SH-SY5Y (cell line): ENCODE data around the gene DIRAS3.

Experiments
- GATA2 ChIP-seq: IDR thresholded peaks from 2 replicates; pipeline ENCODE4 v1.6.1; 2011; ENCODE audit warnings: mild to moderate bottlenecking, low read depth, low read length
- GATA3 ChIP-seq: IDR thresholded peaks from 2 replicates; pipeline ENCODE4 v1.6.1; 2011; ENCODE audit warnings: low read depth, mild to moderate bottlenecking, low read length, moderate library complexity

Gene DIRAS3

DNA sequence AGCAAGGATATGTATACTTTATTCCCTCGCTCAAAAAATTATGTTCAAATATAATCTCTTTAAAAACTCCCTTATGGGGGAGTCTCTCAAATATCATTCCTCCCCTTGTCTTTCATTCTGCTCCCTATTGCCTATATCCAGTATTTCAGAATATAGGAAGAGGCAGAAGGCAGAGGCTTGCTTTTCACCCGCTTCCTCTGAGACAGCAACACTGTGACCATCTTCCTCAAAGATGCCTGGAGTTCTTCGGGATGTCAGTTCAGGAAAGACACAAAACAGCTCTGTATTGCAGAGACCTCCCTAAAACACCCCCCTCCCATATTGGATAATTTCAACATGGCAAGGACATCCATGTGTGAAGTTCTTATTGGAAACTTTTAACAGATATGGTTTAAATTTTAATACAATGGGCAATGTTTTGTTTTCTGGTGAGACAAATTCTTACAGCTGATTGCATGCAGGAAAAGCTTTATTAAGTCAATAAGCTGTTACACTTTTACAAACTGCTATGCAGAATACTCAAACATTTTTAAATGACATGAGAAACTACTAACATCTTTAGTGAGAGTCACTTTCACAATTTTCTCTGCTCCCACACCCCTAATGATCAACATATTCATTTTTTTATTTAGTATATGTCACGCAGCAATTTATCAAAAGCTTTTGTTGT, 4.8 kb downstream of the DIRAS3 start:
- TF ChIP-seq GATA2, result no peak
- no peak for TF ChIP-seq GATA3

DNA sequence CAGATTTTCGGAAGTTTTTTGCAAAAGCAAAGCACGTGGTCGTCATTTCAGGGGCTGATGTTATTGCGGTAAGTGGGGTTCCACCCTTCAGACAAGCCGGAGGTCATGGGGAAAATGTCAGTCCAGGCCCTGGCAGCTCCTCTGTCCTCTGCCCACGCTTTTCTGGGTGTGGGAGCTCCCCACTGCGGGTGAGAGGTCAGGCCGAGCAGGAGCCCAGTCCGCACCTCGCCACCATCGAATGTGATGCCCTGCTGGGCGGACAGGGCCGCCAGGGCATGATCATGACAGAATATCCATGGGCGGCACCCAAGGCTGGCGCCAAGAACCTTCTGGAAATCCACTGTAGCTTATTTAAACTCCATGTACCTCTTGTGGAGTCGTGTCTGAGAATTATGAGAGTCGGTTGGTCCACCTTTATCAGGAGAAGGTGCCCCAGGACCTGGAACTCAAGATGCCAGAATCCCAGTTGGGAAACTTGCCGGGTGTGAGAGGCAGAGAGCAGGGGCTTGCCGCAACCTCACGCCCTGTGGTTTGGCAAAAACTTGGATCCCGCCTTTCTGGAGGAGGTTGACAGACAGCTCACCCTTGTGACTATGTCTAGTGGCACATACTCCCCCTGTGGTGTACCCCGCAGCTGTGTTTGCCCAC, 6.9 kb downstream of the DIRAS3 start:
- no peak for TF ChIP-seq GATA2
- TF ChIP-seq GATA3, result no peak

DNA sequence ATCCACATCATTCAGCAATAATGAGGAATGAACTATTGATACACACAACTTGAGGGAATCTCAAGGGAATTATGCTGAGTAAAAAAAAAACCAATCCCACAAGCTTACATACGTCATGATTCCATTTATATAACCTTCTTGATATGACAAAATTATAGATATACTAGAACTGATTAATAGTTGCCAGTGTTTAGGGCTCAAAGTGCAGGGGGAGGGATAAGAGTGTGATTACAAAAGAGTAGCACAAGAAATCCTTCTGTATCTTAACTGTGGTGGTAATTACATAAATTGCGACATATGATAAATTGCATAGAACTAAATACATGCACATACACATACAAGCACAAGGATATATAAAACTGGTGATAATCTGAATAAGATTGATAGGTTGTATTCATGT, 13.5 kb downstream of the DIRAS3 start:
- no peak for TF ChIP-seq GATA3
- TF ChIP-seq GATA2, result no peak

- no peak for TF ChIP-seq GATA2
- no peak for TF ChIP-seq GATA3
Measured at GRCh38 chr1:68029444-68029843, 21.0 kb downstream of the DIRAS3 start.

DNA sequence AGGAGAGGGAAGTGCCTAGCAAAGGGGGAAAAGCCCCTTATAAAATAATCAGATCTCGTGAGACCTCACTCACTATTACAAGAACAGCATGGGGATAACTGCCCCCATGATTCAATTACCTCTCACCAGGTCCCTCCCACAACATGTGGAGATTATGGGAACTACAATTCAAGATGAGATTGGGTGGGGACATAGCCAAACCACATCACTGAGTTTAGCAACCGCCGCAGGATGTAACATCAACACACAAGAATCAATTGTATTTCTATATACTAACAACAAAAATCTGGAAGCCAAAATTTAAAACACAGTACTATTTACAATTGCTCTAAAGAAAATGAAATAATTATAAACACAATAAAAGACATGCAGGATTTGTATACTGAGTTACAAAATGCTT, 21.9 kb downstream of the DIRAS3 start:
- TF ChIP-seq GATA2 (no peak), GATA3 (no peak)

DNA sequence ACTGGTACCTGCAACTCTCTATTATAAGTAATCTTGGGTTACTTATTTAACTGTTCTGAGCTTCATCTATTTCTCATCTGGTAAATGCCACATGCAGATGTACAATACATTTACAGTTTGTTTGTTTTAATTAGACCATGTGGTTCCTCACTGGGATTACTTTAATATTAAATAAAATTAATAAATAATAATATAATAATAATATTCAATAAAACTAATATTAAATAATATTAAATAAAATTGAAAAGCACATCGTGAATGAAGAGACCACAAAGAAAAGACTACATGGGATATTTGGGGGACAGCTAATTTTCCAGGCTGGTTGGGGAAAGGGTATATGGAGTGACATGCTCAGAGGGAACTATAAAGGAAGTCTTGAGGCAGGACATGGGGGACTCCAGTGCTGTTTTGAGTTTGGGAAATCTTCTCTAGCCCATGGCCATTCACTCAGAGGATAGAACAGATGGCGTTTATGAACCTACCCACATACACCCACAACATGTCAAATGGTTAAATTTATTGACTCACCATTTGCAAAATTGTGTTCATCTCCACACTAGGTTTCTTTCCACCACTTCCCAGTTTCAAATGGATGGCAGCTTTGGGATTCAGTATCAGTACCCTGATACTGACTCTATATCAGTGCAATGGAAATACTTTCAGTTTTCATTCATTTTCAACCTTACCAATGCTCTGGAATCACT, 25.6 kb downstream of the DIRAS3 start:
- TF ChIP-seq GATA3 (no peak), GATA2 (no peak)

- no peak for TF ChIP-seq GATA3
- TF ChIP-seq GATA2, result no peak
Measured at GRCh38 chr1:68016381-68016780, 34.0 kb downstream of the DIRAS3 start.

GRCh38 chr1:68015971-68016370, 34.5 kb downstream of the DIRAS3 start:
- no peak for TF ChIP-seq GATA2
- no peak for TF ChIP-seq GATA3

DNA sequence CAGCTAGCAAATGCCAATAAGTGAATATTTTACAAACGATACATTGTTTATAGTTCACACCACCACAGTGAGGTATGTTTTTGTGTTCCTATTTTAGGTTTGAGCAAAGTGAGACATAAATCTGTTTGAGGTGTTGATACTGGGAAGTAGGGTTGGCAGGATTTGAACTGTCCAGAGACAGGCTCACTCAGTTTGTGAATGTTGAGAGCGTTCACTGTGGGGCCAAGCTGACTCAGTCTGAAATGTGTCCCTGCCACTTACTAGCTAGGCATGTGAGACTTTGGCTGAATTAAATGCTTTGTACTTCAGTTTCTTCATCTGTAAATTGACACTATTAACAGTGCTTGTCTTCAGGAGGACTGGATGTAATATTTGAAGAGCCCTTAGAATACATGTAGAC, 35.1 kb downstream of the DIRAS3 start:
- TF ChIP-seq GATA2, result no peak
- no peak for TF ChIP-seq GATA3

- TF ChIP-seq GATA3 (no peak), GATA2 (no peak)
Measured at GRCh38 chr1:68013351-68013750, 37.1 kb downstream of the DIRAS3 start.

DNA sequence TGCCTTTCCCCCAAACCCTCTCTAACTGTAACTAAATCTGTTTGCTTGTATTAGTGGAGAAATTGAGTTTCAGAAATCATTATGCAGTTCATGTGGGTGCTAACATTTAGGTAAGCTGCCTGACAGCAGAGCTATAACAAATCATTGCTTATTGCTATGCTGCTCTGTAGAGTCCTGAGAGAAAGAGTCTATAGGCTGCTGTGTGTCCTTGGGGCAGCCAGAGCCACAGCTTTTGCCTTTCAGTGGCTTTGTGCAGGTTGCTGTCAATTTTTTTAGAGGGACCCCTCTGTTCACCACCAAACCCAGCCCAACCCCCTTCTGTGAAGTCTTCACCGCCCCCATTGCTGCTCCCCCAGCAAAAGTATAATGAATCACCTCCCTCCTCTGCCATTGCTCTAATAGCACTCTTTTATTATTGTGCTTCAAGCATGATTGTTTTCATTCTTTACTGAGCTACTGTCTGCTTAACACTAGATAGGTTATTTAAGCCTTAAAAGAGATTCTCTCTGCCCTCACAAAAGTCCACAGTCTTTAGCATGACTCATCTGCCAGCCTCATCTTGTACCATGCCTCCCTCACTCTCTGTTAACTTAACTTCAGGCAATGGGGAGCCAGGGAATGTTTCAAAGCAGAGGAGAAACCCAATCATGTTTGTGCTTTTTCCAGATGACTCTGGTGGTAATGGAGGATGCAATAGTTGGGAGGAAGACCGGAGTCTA, 38.6 kb downstream of the DIRAS3 start:
- TF ChIP-seq GATA3 (no peak), GATA2 (no peak)

- TF ChIP-seq GATA2 (no peak), GATA3 (no peak)
Measured at GRCh38 chr1:68010543-68010942, 39.9 kb downstream of the DIRAS3 start.

- no peak for TF ChIP-seq GATA3
- TF ChIP-seq GATA2, result no peak
Measured at GRCh38 chr1:68010090-68010489, 40.3 kb downstream of the DIRAS3 start.

DNA sequence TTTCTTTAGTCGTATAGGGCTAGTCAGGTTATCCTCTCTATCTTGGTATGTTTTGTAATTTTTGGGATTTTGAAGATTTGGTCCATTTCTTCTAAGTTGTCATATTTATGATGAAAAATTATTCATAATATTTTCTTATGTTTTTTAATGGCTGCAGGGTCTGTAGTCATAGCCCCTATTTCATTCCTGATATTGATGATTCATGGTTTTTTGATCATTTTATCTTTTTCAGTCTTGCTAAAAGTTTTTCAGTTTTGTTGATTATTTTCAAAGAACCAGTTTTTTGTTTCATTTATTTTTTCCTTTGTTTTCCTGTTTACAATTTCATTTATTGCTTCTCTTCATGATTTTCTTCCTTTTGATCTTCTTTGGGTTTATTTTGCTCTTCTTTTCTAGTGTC, 50.2 kb downstream of the DIRAS3 start:
- TF ChIP-seq GATA3, result no peak
- no peak for TF ChIP-seq GATA2

GRCh38 chr1:67997746-67998145, 52.7 kb downstream of the DIRAS3 start:
- TF ChIP-seq GATA3 (no peak), GATA2 (no peak)
